Spleen (tissue), 11 donors: Measurements from ENCODE around the gene GCHFR. TPM values are rescaled to one million over a fixed set of nuclear protein-coding genes. Genes with fewer than 3 reads are reported as not detected.

Source experiments
- DNase-seq: peaks from one replicate; pipeline ENCODE4 v3.0.0-alpha.2; 2020
- H3K27ac ChIP-seq, 8 donors: fragments of 200-600 bp; sonication (generic) in 7 of 8; 1 replicate in 4 of 8; 2 replicates in 4 of 8; pipeline versions ENCODE4 v1.5.0 to v1.8.0; 2016 to 2021; ENCODE audit warnings: inconsistent platforms in 4 of 8, mild to moderate bottlenecking in 4 of 8, moderate library complexity in 1 of 8
- H3K27me3 ChIP-seq, 7 donors: fragments of 200-600 bp; sonication (generic) in 6 of 7; replicated peaks in 1 of 7; 1 replicate in 4 of 7; 2 replicates in 3 of 7; pipeline versions ENCODE4 v1.5.0 to v1.8.0; 2016 to 2021; ENCODE audit warnings: inconsistent platforms in 3 of 7, mild to moderate bottlenecking in 1 of 7
- H3K36me3 ChIP-seq, 6 donors: fragments of 200-600 bp; sonication (generic) in 5 of 6; 1 replicate in 4 of 6; 2 replicates in 2 of 6; pipeline versions ENCODE4 v1.5.0 to v1.8.0; 2016 to 2021; ENCODE audit warnings: inconsistent platforms in 2 of 6
- H3K4me1 ChIP-seq, 6 donors: fragments of 200-600 bp; sonication (generic) in 5 of 6; 1 replicate in 3 of 6; 2 replicates in 3 of 6; pipeline versions ENCODE4 v1.5.0 to v1.8.0; 2016 to 2021; ENCODE audit warnings: inconsistent platforms in 3 of 6
- H3K4me3 ChIP-seq, 8 donors: fragments of 200-600 bp; sonication (generic) in 7 of 8; 1 replicate in 4 of 8; 2 replicates in 4 of 8; pipeline versions ENCODE4 v1.5.0 to v1.8.0; 2016 to 2021; ENCODE audit warnings: inconsistent platforms in 4 of 8, mild to moderate bottlenecking in 4 of 8, moderate library complexity in 2 of 8
- H3K9me3 ChIP-seq, 8 donors: fragments of 200-600 bp; sonication (generic) in 7 of 8; 1 replicate in 4 of 8; 2 replicates in 4 of 8; pipeline versions ENCODE4 v1.5.0 to v1.8.0; 2016 to 2021; ENCODE audit warnings: inconsistent platforms in 4 of 8
- POLR2A ChIP-seq, 3 donors: fragments of 450-650 bp; IDR thresholded peaks; one replicate each; pipeline ENCODE4 v1.5.1; 2017; ENCODE audit warnings: antibody characterized with exemption in 3 of 3, mild to moderate bottlenecking in 1 of 3
- POLR2AphosphoS5 ChIP-seq, 3 donors: sonication (generic); formaldehyde crosslinking; IDR thresholded peaks; one replicate each; pipeline ENCODE4 v1.5.1; 2017; ENCODE audit warnings: antibody characterized with exemption in 3 of 3
- WGBS, 5 donors: extraction: QIAGEN DNeasy Blood & Tissue Kit in 3 of 5; methylation state at CpG; one replicate each; pipeline versions ENCODE4 v1.1.5 to v1.1.7; 2013 to 2018; 5-methylcytosine and 5-hydroxymethylcytosine counted together
- intact Hi-C: fragments of 100-400 bp; cut with DNase I; formaldehyde crosslinking; loops from one replicate; pipeline ENCODE4 v1.15.0; 2023; ENCODE audit warnings: low total_unique reads
- polyA plus RNA-seq, 3 donors: library from polyadenylated mRNA; stranded (reverse); fragments of 200-250 nt; gene quantifications; one replicate each; pipeline ENCODE4 v1.2.1, GENCODE V29; 2013
- total RNA-seq, 7 donors: library from RNA; depleted of rRNA in 3 of 7; stranded (reverse); fragments of >200 nt in 3 of 7; fragmentation: NEBNext Ultra II Directional in 4 of 7; extraction: Animal tissue kit (Norgen Biotek cat#: 25700) in 4 of 7; gene quantifications; one replicate each; pipeline versions ENCODE4 v1.1.0 to v1.2.1, GENCODE V29; 2016 to 2021
- TF ChIP-seq, protein P1 (sequence below), 11 experiments: fragments of 200-600 bp in 7 of 11; fragments of 450-650 bp in 4 of 11; sonication (generic) in 4 of 11; IDR thresholded peaks in 8 of 11; conservative IDR thresholded peaks in 3 of 11; 1 replicate in 7 of 11; 2 replicates in 4 of 11; pipeline versions ENCODE4 v1.4.0 to v1.8.0; 2016 to 2021; ENCODE audit warnings: antibody characterized with exemption in 11 of 11, inconsistent platforms in 4 of 11, mild to moderate bottlenecking in 1 of 11
- donor health status: healthy with polysubstance abuse.
- donor health status: DM: no; HTN: no; CAD: no; lungs with moderate emphysema.
- donor health status: DM: no; HTN: no; CAD: no.
- donor health status: Bipolar disorder and iron deficiency.
- donor health status: healthy.
- donor health status: DM: no; HTN: no; CAD: no.
- donor health status: DM: yes; HTN: yes; CAD: no.

The GCHFR gene
- total and polyA plus RNA-seq, 10 donors, result 6.1 to 38.0 (median 16.0) TPM

DNA sequence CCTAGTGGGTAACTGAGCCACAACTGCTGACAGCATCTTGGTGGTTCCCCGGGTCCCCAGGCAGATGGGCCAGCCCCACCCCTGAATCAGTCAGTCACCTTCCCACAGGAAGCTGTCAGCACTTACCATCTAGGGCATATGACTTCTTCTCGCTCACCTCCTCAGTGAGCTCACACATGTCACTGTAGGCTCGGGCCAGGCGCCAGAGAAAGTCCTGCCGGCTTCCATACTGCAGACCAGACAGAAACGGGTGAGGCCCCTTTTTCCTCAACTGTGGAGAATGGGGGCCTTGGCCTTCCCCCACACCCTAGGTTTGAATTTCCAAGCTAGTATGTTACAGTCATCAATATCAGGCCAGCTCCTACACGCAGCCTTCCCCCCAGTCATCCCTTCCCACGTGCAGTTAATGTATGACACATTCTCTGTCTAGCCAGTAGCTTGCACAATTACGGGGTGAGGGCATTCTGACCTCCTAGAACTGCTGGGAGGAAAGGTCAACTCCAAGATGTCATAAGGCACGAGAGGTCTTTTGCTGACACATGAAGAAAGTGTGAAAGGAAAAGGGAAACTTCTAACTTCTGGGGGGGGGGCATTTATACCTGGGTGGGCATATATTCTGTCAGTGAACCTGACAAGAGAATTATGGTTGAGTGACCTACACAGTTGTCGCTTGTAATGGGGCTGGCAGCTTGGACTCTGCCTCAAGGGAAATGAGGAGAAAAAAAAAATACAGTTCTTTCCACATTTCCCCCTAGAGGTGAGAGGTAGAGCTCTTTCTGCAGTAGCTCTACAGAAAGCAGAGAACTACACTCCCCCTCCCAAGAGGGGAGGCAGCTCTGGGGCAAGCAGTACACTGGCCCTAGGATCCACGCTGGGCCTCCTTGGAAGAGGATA, 19.7 kb upstream of the GCHFR start:
- H3K36me3 ChIP-seq, result peaks cover 0 to 99% (median 53%) of the 10 kb centered on the region in 6 donors
- TF ChIP-seq, protein P1, sequence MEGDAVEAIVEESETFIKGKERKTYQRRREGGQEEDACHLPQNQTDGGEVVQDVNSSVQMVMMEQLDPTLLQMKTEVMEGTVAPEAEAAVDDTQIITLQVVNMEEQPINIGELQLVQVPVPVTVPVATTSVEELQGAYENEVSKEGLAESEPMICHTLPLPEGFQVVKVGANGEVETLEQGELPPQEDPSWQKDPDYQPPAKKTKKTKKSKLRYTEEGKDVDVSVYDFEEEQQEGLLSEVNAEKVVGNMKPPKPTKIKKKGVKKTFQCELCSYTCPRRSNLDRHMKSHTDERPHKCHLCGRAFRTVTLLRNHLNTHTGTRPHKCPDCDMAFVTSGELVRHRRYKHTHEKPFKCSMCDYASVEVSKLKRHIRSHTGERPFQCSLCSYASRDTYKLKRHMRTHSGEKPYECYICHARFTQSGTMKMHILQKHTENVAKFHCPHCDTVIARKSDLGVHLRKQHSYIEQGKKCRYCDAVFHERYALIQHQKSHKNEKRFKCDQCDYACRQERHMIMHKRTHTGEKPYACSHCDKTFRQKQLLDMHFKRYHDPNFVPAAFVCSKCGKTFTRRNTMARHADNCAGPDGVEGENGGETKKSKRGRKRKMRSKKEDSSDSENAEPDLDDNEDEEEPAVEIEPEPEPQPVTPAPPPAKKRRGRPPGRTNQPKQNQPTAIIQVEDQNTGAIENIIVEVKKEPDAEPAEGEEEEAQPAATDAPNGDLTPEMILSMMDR (IDR thresholded peaks at IDR 0.05 in 8 of 11, conservative IDR thresholded peaks at IDR 0.05 in 3 of 11), result no peak
- no peak for TF ChIP-seq POLR2A (IDR thresholded peaks at IDR 0.05)
- no peak for TF ChIP-seq POLR2AphosphoS5 (IDR thresholded peaks at IDR 0.05)
- H3K27ac ChIP-seq, result peak overlapping the region in 5 of 8 donors; percentile 5 to 80 (median 62)
- no peaks in the 10 kb centered on the region for H3K9me3 ChIP-seq
- intact Hi-C loops, result no loop called here
- DNase-seq, result peak; percentile 75
- no peaks in the 10 kb centered on the region for H3K27me3 ChIP-seq
- H3K4me3 ChIP-seq, result no peak overlapping the region
- whole genome bisulfite sequencing, 5 donors, result 67 to 79% (median 72%) methylated on average over 12 of the region's 12 CpGs
- peaks cover 0 to 40% (median 5%) of the 10 kb centered on the region in 6 donors for H3K4me1 ChIP-seq

DNA sequence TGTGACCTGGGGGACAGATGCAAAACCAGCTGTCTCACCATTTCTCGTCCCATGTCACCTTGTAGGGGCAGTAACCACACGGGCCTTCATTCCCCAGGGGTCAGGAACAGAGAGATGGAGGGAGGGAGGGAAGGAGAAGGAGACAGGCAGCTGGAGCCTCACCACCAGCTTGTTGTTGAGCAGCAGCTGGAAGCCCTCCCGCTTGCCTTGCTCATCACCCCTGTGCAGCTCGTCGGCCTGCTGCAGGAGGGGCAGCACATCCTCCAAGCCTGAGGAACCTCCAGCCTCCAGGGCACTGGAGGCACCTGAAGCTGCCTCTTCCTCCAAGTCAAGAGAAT, 19.1 kb upstream of the GCHFR start:
- no peak for DNase-seq
- WGBS, 5 donors, result 78 to 90% (median 85%) methylated on average over 4 to 5 of the region's 5 CpGs
- TF ChIP-seq POLR2AphosphoS5 (IDR thresholded peaks at IDR 0.05) (no peak), POLR2A (IDR thresholded peaks at IDR 0.05) (no peak)
- TF ChIP-seq, protein P1 (IDR thresholded peaks at IDR 0.05 in 8 of 11, conservative IDR thresholded peaks at IDR 0.05 in 3 of 11), result no peak
- Histone ChIP-seq H3K27me3 (no peaks in the 10 kb centered on the region), H3K27ac (peak overlapping the region in 3 of 8 donors; percentile 62 to 80 (median 67)), H3K4me3 (no peak overlapping the region), H3K36me3 (peaks cover 0 to 99% (median 50%) of the 10 kb centered on the region in 6 donors), H3K4me1 (peaks cover 0 to 40% (median 5%) of the 10 kb centered on the region in 6 donors), H3K9me3 (no peaks in the 10 kb centered on the region)
- intact Hi-C loops, result no loop called here

DNA sequence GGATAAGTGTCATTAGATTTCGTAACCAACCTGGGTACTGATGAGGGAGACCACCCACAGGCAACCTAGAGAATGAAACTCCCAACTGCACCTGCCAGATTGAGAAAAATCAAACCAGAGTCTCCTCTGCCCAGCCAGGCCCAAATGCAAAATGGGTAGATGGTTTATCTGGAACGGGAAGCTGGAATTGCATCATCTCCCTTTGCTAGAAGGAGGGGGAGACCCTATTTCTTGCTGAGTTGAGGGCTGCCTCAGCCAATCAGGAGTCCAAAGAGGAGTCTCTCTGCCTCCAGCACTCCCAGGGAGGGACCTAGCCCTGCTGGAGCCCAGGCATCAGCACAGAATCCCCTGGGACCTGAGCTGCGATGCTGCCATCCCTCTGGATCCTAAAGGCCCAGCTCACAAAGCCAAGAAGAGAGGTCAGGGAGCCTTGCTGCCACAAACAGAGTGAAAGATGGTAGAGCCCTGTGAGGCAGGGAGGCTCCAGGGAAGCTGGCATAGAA, 16.9 kb upstream of the GCHFR start:
- DNase-seq, result no peak
- Histone ChIP-seq H3K27ac (peak overlapping the region in 1 of 8 donors; percentile 62), H3K4me1 (peaks cover 0 to 46% (median 8%) of the 10 kb centered on the region in 6 donors), H3K27me3 (no peaks in the 10 kb centered on the region), H3K9me3 (no peaks in the 10 kb centered on the region), H3K4me3 (no peak overlapping the region), H3K36me3 (peaks cover 3 to 99% (median 56%) of the 10 kb centered on the region in 6 donors)
- TF ChIP-seq POLR2AphosphoS5 (IDR thresholded peaks at IDR 0.05), result no peak
- 65 to 84% (median 77%) methylated on average over 3 of the region's 3 CpGs for WGBS, 5 donors
- intact Hi-C loops, result no loop called here

DNA sequence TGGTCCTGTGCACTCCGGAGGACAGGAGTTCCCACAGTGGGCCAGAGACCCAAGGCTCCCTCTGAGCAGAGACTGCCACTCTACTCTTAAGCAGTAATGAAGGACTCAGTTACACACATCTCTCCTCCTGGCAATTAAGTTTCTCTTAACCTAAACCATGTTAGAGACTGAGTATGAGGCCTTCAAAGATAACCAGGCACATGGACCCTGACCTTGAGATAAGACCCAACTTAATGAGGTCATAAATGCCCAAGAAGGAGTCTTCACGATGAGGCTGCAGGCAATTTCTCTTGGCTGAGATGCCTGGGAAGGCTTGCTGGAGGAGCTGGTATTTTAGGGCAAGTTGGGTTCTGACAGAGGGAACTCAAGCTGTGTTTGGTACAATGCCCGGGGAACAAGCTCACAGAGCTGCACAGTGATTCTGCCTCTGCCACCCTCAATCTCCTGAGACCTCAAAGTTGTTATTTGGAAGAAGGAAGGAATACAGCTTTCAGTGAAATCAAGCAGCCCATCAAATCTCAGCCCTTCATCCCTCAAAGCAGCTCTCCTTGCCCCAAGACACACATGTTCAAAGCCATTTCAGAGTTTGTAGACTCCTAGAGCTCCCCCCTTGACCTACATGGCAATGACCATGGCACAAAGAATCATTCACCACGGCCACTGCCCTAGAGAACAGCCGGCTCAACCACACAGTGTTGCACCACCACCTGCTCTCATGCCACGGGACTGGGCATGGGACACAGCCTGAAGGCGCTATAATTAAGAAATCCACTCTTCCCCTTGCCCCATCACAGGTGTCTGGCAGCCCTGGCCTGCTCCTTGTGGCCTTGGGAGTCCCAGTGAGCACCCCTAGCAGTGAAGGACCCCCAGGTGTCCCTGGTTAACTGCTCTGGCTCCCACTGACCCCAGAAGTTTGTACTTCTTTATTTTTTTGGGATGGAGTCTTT, 15.9 kb upstream of the GCHFR start:
- Histone ChIP-seq H3K4me3 (no peak overlapping the region), H3K27ac (no peak overlapping the region), H3K27me3 (no peaks in the 10 kb centered on the region), H3K36me3 (peaks cover 3 to 99% (median 52%) of the 10 kb centered on the region in 6 donors), H3K4me1 (peaks cover 2 to 56% (median 16%) of the 10 kb centered on the region in 6 donors), H3K9me3 (no peaks in the 10 kb centered on the region)
- intact Hi-C loops, result no loop called here
- 65 to 87% (median 81%) methylated on average over 5 to 7 of the region's 7 CpGs for WGBS, 5 donors
- no peak for TF ChIP-seq POLR2A (IDR thresholded peaks at IDR 0.05)
- TF ChIP-seq POLR2AphosphoS5 (IDR thresholded peaks at IDR 0.05), result no peak
- TF ChIP-seq, protein P1 (IDR thresholded peaks at IDR 0.05 in 8 of 11, conservative IDR thresholded peaks at IDR 0.05 in 3 of 11), result no peak
- DNase-seq, result no peak
